Dermis blood vessel endothelial cell (primary cell): ENCODE measurements around the gene RTBDN. TPM values are rescaled to one million over a fixed set of nuclear protein-coding genes. Genes with fewer than 3 reads are reported as not detected.

Source experiments
- DNase-seq: peaks from one replicate; pipeline ENCODE4 v3.0.0; 2010
- total RNA-seq: library from RNA; depleted of rRNA; stranded (reverse); fragments of >200 nt; gene quantifications from 2 replicates; pipeline ENCODE4 v1.2.3, GENCODE V29; 2014

The RTBDN gene
- total RNA-seq, 1 donor from 2014 or later = not detected

DNA sequence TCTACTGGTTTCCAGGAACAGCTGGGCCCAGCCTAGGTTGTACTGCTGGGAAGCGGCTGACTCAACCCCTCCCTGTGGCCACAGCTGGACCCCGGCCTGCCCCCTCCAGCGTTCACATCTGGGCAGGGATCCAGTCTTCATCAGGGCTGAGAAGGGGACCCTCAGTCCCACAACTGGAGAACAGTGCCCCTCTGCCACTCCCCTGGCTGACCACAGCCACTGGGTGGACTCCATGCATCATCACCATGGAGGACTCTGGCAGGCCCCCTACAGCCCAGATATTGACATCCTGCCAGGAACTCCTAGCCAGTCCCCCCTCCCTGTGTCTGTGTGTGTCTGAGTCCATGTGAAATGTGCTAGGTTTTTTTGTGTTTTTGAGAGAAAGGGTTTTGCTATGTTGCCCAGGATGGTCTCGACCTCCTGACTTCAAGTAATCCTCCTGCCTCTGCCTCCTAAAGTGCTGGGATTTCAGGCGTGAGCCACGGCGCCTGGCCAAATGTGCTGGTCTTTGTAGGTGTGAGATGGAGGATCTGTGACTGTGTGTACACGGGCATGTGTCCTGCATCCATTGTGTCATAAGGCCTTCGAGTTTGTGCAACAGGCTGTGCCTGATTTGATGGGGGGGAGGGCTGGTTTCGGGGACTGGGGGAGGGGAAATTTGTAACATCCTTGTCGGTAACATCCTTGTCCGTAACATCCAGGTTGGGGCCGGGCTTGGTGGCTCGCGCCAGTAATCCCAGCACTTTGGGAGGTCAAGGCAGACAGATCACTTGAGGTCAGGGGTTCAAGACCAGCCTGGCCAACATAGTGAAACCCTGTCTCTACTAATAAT lies 55.0 kb downstream of the RTBDN start:
- peak; percentile 74 for DNase-seq

DNA sequence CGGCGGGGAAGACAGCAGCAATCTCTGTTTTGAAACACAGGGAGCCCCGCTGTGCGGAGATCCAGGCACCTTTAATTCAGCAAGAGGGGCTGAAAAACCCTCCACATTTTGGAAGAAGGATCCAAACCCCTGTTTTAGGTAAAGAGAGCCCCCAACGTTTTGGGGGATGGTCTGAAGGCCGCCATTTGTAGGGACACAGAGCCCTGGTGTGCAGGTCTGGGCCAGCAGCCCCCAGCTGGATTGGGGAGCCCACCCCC lies 55.5 kb downstream of the RTBDN start:
- DNase-seq = no peak

DNA sequence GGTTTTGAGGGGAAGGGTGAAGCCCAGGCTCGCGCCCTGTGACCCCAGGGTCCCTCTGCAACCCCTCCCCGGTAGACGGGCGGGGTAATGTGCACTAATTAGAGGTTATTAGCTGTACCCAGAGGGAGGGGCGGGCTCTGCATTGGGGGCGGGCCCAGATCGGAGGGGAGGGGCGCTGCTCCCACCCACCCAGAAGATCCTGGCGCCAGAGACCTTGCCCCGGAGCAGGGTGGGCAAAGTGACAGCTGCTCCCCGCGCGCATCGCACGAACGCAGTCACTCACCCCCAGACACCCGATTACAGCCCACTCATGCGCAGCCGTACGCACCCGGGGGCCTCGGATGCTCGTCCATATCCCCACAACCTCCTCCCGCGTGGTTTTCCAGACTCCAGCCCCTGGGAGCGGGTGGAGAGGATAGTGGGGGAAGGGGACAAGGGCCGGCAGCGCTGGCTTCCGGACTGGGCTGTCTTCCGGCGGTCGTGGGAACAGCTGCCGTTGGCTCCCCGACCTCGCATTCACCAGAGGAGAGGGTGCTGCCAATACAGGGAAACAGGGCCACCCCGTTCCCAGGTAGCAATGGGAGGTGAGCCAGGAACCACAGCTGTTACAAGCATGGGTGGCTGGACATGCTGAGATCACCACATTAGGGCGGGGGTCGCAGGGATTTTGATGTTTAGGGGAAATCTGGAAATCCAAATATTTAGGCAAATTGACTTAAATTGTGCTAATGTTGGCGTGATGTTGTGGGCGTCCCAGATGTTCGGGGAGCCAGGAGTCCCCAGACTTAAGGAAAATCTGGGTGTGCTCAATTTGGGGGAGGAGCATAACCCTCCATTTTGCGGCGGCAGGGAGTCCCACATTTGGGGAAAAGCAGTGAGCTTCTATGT lies 56.1 kb downstream of the RTBDN start:
- DNase-seq = peak; percentile 83

DNA sequence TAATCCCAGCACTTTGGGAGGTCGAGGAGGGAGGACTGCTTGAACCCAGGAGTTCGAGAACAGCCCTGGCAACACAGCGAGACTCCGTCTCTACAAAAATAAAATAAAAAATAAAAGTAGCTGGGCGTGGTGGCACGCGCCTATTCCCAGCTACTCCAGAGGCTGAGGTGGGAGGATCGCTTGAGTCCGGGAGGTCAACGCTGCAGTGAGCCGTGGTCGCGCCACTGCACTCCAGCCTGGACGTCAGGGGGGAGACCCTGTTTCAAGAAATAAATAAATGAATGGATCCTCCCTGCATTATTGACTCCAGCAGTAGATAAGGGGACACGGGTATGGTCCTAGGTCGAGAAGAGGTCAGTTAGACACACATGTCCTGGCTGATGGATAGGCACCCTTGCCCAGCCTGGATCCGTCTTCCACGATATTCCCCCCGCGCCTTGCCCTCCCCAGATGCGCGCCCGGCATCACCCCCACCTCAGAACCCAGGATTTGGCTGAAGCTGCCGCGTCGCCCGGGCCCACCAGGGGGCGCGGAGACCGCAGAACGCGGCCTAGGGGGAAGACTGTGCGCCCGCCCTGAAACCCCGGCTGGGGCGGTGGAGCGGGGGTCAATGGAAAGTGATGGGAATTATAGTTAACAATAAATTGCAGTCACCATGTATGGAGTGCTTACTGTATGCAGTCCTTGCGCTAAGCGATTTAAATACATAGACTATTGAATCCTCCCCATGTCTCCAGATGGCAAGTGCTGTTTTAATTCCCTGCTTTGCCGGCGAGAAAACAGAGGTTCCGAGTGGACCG lies 57.0 kb downstream of the RTBDN start:
- DNase-seq = peak; percentile 89

Other genes starting within 250 kb of the RTBDN start
- gene ZNF490, start 223.8 kb downstream of the RTBDN start, total RNA-seq = 10.2 and 13.1 TPM in 2 replicates
- gene ZNF791, start 223.7 kb downstream of the RTBDN start, total RNA-seq = 17.9 and 21.3 TPM in 2 replicates
- 59.7 and 66.4 TPM in 2 replicates for gene MAN2B1, start 167.8 kb downstream of the RTBDN start, total RNA-seq
- gene WDR83, start 167.8 kb downstream of the RTBDN start, total RNA-seq = 6.3 and 8.3 TPM in 2 replicates
- 52.9 and 53.0 TPM in 2 replicates for gene DHPS, start 152.7 kb downstream of the RTBDN start, total RNA-seq
- gene GNG14, start 146.6 kb downstream of the RTBDN start, total RNA-seq = not detected in 2 replicates
- gene FBXW9, start 137.9 kb downstream of the RTBDN start, total RNA-seq = 5.8 and 8.0 TPM in 2 replicates
- 25.7 and 31.4 TPM in 2 replicates for gene TNPO2, start 110.6 kb downstream of the RTBDN start, total RNA-seq
- 106 and 139 TPM in 2 replicates for gene TRIR, start 99.9 kb downstream of the RTBDN start, total RNA-seq
- 66.9 and 78.6 TPM in 2 replicates for gene GET3, start 97.1 kb downstream of the RTBDN start, total RNA-seq
- gene BEST2, start 82.8 kb downstream of the RTBDN start, total RNA-seq = not detected in 2 replicates
- gene HOOK2, start 59.0 kb downstream of the RTBDN start, total RNA-seq = 12.1 and 14.8 TPM in 2 replicates
- 61.1 and 151 TPM in 2 replicates for gene JUNB, start 43.1 kb downstream of the RTBDN start, total RNA-seq
- 214 and 278 TPM in 2 replicates for gene PRDX2, start 32.8 kb downstream of the RTBDN start, total RNA-seq
- 0.23 TPM in 1 of 2 replicates, not detected in the other for gene THSD8, start 32.5 kb downstream of the RTBDN start, total RNA-seq
- gene RNASEH2A, start 28.0 kb downstream of the RTBDN start, total RNA-seq = 19.6 and 45.6 TPM in 2 replicates
- 0.17 and 0.51 TPM in 2 replicates for gene MAST1, start 3.9 kb upstream of the RTBDN start, total RNA-seq
- gene DNASE2, start 46.9 kb upstream of the RTBDN start, total RNA-seq = 23.3 and 31.3 TPM in 2 replicates
- 0.17 TPM in 1 of 2 replicates, not detected in the other for gene KLF1, start 52.6 kb upstream of the RTBDN start, total RNA-seq
- gene GCDH, start 56.6 kb upstream of the RTBDN start, total RNA-seq = 31.5 and 42.4 TPM in 2 replicates
- gene SYCE2, start 84.7 kb upstream of the RTBDN start, total RNA-seq = 0.17 and 0.33 TPM in 2 replicates
- gene FARSA, start 99.1 kb upstream of the RTBDN start, total RNA-seq = 47.5 and 83.9 TPM in 2 replicates
- 1,244 and 1,415 TPM in 2 replicates for gene CALR, start 104.0 kb upstream of the RTBDN start, total RNA-seq
- 52.9 and 98.1 TPM in 2 replicates for gene RAD23A, start 111.3 kb upstream of the RTBDN start, total RNA-seq
- gene GADD45GIP1, start 122.6 kb upstream of the RTBDN start, total RNA-seq = 19.5 and 20.6 TPM in 2 replicates
- gene DAND5, start 135.0 kb upstream of the RTBDN start, total RNA-seq = 0.09 and 0.17 TPM in 2 replicates
- 12.6 and 23.7 TPM in 2 replicates for gene NFIX, start 160.9 kb upstream of the RTBDN start, total RNA-seq